WTC11 (cell line): ENCODE results near the gene A1BG. TPM values are rescaled to one million over a fixed set of nuclear protein-coding genes. Genes with fewer than 3 reads are reported as not detected.

Experiments used
- AR ChIP-seq: fragments of 250-450 bp; sonication (Bioruptor Pico); IDR thresholded peaks from 2 replicates; pipeline ENCODE4 v1.9.0; 2021; ENCODE audit warnings: mild to moderate bottlenecking
- ATF2 ChIP-seq: sonication (generic); formaldehyde crosslinking; IDR thresholded peaks from 2 replicates; pipeline ENCODE4 v1.8.1; 2022; ENCODE audit warnings: low read depth, missing genetic modification reagents, borderline replicate concordance
- CBFB ChIP-seq: sonication (generic); formaldehyde crosslinking; IDR thresholded peaks from 2 replicates; pipeline ENCODE4 v1.8.1; 2022; ENCODE audit warnings: mild to moderate bottlenecking, low read depth, missing genetic modification reagents
- CTCF ChIP-seq: fragments of 200-600 bp; IDR thresholded peaks from 2 replicates; pipeline ENCODE4 v1.8.0; 2022; ENCODE audit warnings: antibody characterized with exemption
- E2F4 ChIP-seq: sonication (generic); formaldehyde crosslinking; IDR thresholded peaks from 2 replicates; pipeline ENCODE4 v1.8.1; 2022; ENCODE audit warnings: low read depth, mild to moderate bottlenecking, moderate library complexity, missing genetic modification reagents, borderline replicate concordance
- E2F5 ChIP-seq: sonication (generic); formaldehyde crosslinking; IDR thresholded peaks from 2 replicates; pipeline ENCODE4 v1.8.1; 2022; ENCODE audit warnings: mild to moderate bottlenecking, moderate library complexity, missing genetic modification reagents
- EMX1 ChIP-seq: fragments of 250-450 bp; sonication (Bioruptor Pico); IDR thresholded peaks from 2 replicates; pipeline ENCODE4 v1.8.0; 2021; ENCODE audit warnings: mild to moderate bottlenecking
- ETV6 ChIP-seq: sonication (generic); formaldehyde crosslinking; IDR thresholded peaks from 2 replicates; pipeline ENCODE4 v1.8.1; 2022; ENCODE audit warnings: mild to moderate bottlenecking, missing genetic modification reagents
- FOXK1 ChIP-seq: sonication (generic); formaldehyde crosslinking; IDR thresholded peaks from 2 replicates; pipeline ENCODE4 v1.8.0; 2022; ENCODE audit warnings: mild to moderate bottlenecking, moderate library complexity, missing genetic modification reagents
- FOXP1 ChIP-seq: sonication (generic); formaldehyde crosslinking; IDR thresholded peaks from 2 replicates; pipeline ENCODE4 v1.8.0; 2022; ENCODE audit warnings: missing genetic modification reagents, mild to moderate bottlenecking, moderate library complexity, borderline replicate concordance
- KAT7 ChIP-seq: sonication (generic); formaldehyde crosslinking; IDR thresholded peaks from 2 replicates; pipeline ENCODE4 v1.8.1; 2023; ENCODE audit warnings: missing genetic modification reagents, mild to moderate bottlenecking, borderline replicate concordance
- MYBL2 ChIP-seq: sonication (generic); formaldehyde crosslinking; IDR thresholded peaks from 2 replicates; pipeline ENCODE4 v1.8.1; 2023; ENCODE audit warnings: mild to moderate bottlenecking, moderate library complexity, missing genetic modification reagents
- NFATC4 ChIP-seq: fragments of 250-450 bp; sonication (Bioruptor Pico); IDR thresholded peaks from 2 replicates; pipeline ENCODE4 v1.9.0; 2021; ENCODE audit warnings: mild to moderate bottlenecking
- NFYB ChIP-seq: sonication (generic); formaldehyde crosslinking; conservative IDR thresholded peaks from 2 replicates; pipeline ENCODE4 v1.8.0; 2022; ENCODE audit warnings: low read depth, missing genetic modification reagents
- RELA ChIP-seq: sonication (generic); formaldehyde crosslinking; IDR thresholded peaks from 2 replicates; pipeline ENCODE4 v1.8.1; 2022; ENCODE audit warnings: missing genetic modification reagents, mild to moderate bottlenecking, borderline replicate concordance
- RORB ChIP-seq: fragments of 250-450 bp; sonication (Bioruptor Pico); IDR thresholded peaks from 2 replicates; pipeline ENCODE4 v1.9.0; 2021; ENCODE audit warnings: mild to moderate bottlenecking
- TCF7 ChIP-seq: sonication (generic); formaldehyde crosslinking; IDR thresholded peaks from 2 replicates; pipeline ENCODE4 v1.8.0; 2022; ENCODE audit warnings: mild to moderate bottlenecking, low read depth, missing genetic modification reagents, moderate library complexity
- TP53 ChIP-seq: sonication (generic); formaldehyde crosslinking; IDR thresholded peaks from 2 replicates; pipeline ENCODE4 v1.8.1; 2023; ENCODE audit warnings: mild to moderate bottlenecking, missing genetic modification reagents
- USF1 ChIP-seq: sonication (generic); formaldehyde crosslinking; IDR thresholded peaks from 2 replicates; pipeline ENCODE4 v1.8.0; 2022; ENCODE audit warnings: mild to moderate bottlenecking, missing genetic modification reagents
- ZNF232 ChIP-seq: sonication (generic); formaldehyde crosslinking; IDR thresholded peaks from 2 replicates; pipeline ENCODE4 v1.8.0; 2022; ENCODE audit warnings: mild to moderate bottlenecking, missing genetic modification reagents
- ZNF512 ChIP-seq: sonication (generic); formaldehyde crosslinking; IDR thresholded peaks from 2 replicates; pipeline ENCODE4 v1.8.1; 2022; ENCODE audit warnings: missing genetic modification reagents, borderline replicate concordance
- ZNF532 ChIP-seq: fragments of 250-450 bp; sonication (Bioruptor Pico); IDR thresholded peaks from 2 replicates; pipeline ENCODE4 v1.9.0; 2021; ENCODE audit warnings: mild to moderate bottlenecking, borderline replicate concordance
- total RNA-seq: library from RNA; stranded (reverse); gene quantifications from 3 replicates; pipeline ENCODE4 v1.2.3, GENCODE V29; 2021

A1BG gene
- total RNA-seq, 1 experiment from 2014 or later: 24.3 TPM

- TF ChIP-seq ATF2 (peak; percentile 13; the same call in 1 of the 2 replicates), ZNF512 (0 out of 2 replicates have a peak, but pooled peaks have one; percentile 36), NFATC4 (no peak), NFYB (CRISPR knock-in tag) (0 out of 2 replicates have a peak, but pooled peaks have one; percentile 33), FOXK1 (peak; percentile 94), TP53 (CRISPR knock-in tag) (no peak), RORB (no peak), FOXP1 (peak; percentile 93; the same call in 1 of the 2 replicates), ZNF532 (CRISPR knock-in tag) (no peak), ETV6 (CRISPR knock-in tag) (peak; percentile 78; the same call in 1 of the 2 replicates), KAT7 (CRISPR knock-in tag) (peak; percentile 53; the same call in 1 of the 2 replicates), RELA (CRISPR knock-in tag) (0 out of 2 replicates have a peak, but pooled peaks have one; percentile 56), E2F5 (CRISPR knock-in tag) (0 out of 2 replicates have a peak, but pooled peaks have one; percentile 46), EMX1 (no peak), USF1 (CRISPR knock-in tag) (peak; percentile 44; the same call in 1 of the 2 replicates), ZNF232 (CRISPR knock-in tag) (peak; percentile 65; the same call in 1 of the 2 replicates), E2F4 (CRISPR knock-in tag) (peak; percentile 74), AR (CRISPR knock-in tag) (no peak), TCF7 (CRISPR knock-in tag) (peak; percentile 85; the same call in 1 of the 2 replicates), CBFB (no peak; the same call in 1 of the 2 replicates), CTCF (no peak), MYBL2 (CRISPR knock-in tag) (peak; percentile 92)
Observed at GRCh38 chr19:58326914-58327726, 26.2 kb downstream of the A1BG start, which contains the start of gene ZSCAN22 (continued).
